ENCODE measurements around the gene NAALADL2. TPM values are rescaled to one million over a fixed set of nuclear protein-coding genes. Genes with fewer than 3 reads are reported as not detected.

Gene NAALADL2
- total RNA-seq, 6 donors from 2014 or later = 4.4 to 12.6 (median 6.3) TPM

DNA sequence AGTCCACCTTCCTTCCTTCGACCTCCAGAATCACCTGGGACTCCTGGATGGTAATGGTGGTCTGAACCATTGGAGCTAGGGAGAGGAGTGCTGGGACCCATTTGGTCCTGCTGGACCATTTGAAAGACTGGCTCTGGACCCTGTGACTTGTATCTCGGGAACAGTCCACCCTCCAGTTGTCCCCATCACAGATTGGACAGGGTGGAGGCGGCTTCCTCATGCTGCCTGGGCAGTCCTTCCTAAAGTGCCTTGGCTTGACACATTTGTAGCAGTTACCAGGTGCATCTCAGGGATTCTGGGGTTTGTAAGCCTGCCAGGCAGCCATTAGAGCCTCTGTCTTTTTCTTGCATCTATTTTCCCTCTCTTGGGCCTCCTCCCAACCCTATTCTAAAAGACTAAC lies 758.1 kb downstream of the NAALADL2 start:
- H3K36me3 ChIP-seq = no peaks in the 10 kb centered on the region
- TF ChIP-seq POLR2A (IDR thresholded peaks at IDR 0.05) = no peak
- no peak for TF ChIP-seq POLR2AphosphoS5 (IDR thresholded peaks at IDR 0.05)
- no peak for TF ChIP-seq EP300 (IDR thresholded peaks at IDR 0.05)
- H3K27me3 ChIP-seq = no peaks in the 10 kb centered on the region
- 88 to 92% methylated on average over 2 to 3 of the region's 3 CpGs for WGBS, 2 donors
- DNase-seq (no peak), ATAC-seq (ENCODE audit: low FRiP score in 2 of 2) (no peak)
- no peaks in the 10 kb centered on the region for H3K9me3 ChIP-seq
- no peak overlapping the region for H3K4me3 ChIP-seq
- H3K4me1 ChIP-seq = no peaks in the 10 kb centered on the region
- H3K27ac ChIP-seq = no peak overlapping the region

GRCh38 chr3:175619369-175619768 lies 760.2 kb downstream of the NAALADL2 start:
- Histone ChIP-seq H3K27me3 (no peaks in the 10 kb centered on the region), H3K4me1 (no peaks in the 10 kb centered on the region), H3K36me3 (no peaks in the 10 kb centered on the region), H3K4me3 (no peak overlapping the region), H3K9me3 (no peaks in the 10 kb centered on the region), H3K27ac (no peak overlapping the region)
- DNase-seq = no peak
- WGBS, 2 donors = 57 to 61% methylated on average over 1 of the region's 1 CpG
- no peak for ATAC-seq (ENCODE audit: low FRiP score in 2 of 2)
- TF ChIP-seq POLR2A (IDR thresholded peaks at IDR 0.05) = no peak
- no peak for TF ChIP-seq POLR2AphosphoS5 (IDR thresholded peaks at IDR 0.05)
- no peak for TF ChIP-seq EP300 (IDR thresholded peaks at IDR 0.05)
- TF ChIP-seq CTCF (IDR thresholded peaks at IDR 0.05) = no peak

- no peaks in the 10 kb centered on the region for H3K27me3 ChIP-seq
- no peak overlapping the region for H3K4me3 ChIP-seq
- ATAC-seq (ENCODE audit: low FRiP score in 2 of 2) (no peak), DNase-seq (peak in 1 of 2 donors; percentile 60)
- WGBS, 2 donors = 95 to 97% methylated on average over 13 of the region's 13 CpGs
- H3K4me1 ChIP-seq = no peaks in the 10 kb centered on the region
- no peaks in the 10 kb centered on the region for H3K36me3 ChIP-seq
- no peak overlapping the region for H3K27ac ChIP-seq
- TF ChIP-seq POLR2A (IDR thresholded peaks at IDR 0.05) (no peak), EP300 (IDR thresholded peaks at IDR 0.05) (no peak), CTCF (IDR thresholded peaks at IDR 0.05) (no peak), POLR2AphosphoS5 (IDR thresholded peaks at IDR 0.05) (no peak)
- H3K9me3 ChIP-seq = no peaks in the 10 kb centered on the region
Measured at GRCh38 chr3:175620093-175620492, 761.0 kb downstream of the NAALADL2 start.

GRCh38 chr3:175620532-175620931 lies 761.4 kb downstream of the NAALADL2 start:
- Histone ChIP-seq H3K9me3 (no peaks in the 10 kb centered on the region), H3K36me3 (no peaks in the 10 kb centered on the region), H3K27ac (no peak overlapping the region), H3K27me3 (no peaks in the 10 kb centered on the region), H3K4me3 (no peak overlapping the region), H3K4me1 (no peaks in the 10 kb centered on the region)
- no peak for ATAC-seq (ENCODE audit: low FRiP score in 2 of 2)
- DNase-seq = no peak
- no peak for TF ChIP-seq POLR2A (IDR thresholded peaks at IDR 0.05)
- TF ChIP-seq POLR2AphosphoS5 (IDR thresholded peaks at IDR 0.05) = no peak
- TF ChIP-seq CTCF (IDR thresholded peaks at IDR 0.05) = no peak
- no peak for TF ChIP-seq EP300 (IDR thresholded peaks at IDR 0.05)
- WGBS, 2 donors = 95% methylated on average over 12 of the region's 12 CpGs

- WGBS, 2 donors = 66 to 70% methylated on average over 1 of the region's 1 CpG
- Histone ChIP-seq H3K27ac (no peak overlapping the region), H3K9me3 (no peaks in the 10 kb centered on the region), H3K27me3 (no peaks in the 10 kb centered on the region), H3K4me3 (no peak overlapping the region), H3K4me1 (no peaks in the 10 kb centered on the region), H3K36me3 (no peaks in the 10 kb centered on the region)
- ATAC-seq (ENCODE audit: low FRiP score in 2 of 2) = no peak
- TF ChIP-seq POLR2AphosphoS5 (IDR thresholded peaks at IDR 0.05) (no peak), CTCF (IDR thresholded peaks at IDR 0.05) (no peak), POLR2A (IDR thresholded peaks at IDR 0.05) (no peak), EP300 (IDR thresholded peaks at IDR 0.05) (no peak)
- no peak for DNase-seq
Measured at GRCh38 chr3:175640958-175641357, 781.8 kb downstream of the NAALADL2 start.

Data from upper lobe of left lung (tissue), 6 donors.